GM18861 (cell line): ENCODE data around the gene PRF1.
"Not testable (repeated sequence)": the region's sequence is repeated elsewhere in the genome, so short reads cannot be mapped to it uniquely, and the experiment has no call there.

Source experiments
- ATAC-seq: cut with Tn5 transposase; IDR thresholded peaks from one replicate; pipeline ENCODE4 v1.9.1; 2021; ENCODE audit not compliant: unreplicated experiment

Gene PRF1

GRCh38 chr10:70595566-70596016, 7.0 kb downstream of the PRF1 start:
- no peak for ATAC-seq

GRCh38 chr10:70594161-70594560, 8.4 kb downstream of the PRF1 start:
- no peak for ATAC-seq

DNA sequence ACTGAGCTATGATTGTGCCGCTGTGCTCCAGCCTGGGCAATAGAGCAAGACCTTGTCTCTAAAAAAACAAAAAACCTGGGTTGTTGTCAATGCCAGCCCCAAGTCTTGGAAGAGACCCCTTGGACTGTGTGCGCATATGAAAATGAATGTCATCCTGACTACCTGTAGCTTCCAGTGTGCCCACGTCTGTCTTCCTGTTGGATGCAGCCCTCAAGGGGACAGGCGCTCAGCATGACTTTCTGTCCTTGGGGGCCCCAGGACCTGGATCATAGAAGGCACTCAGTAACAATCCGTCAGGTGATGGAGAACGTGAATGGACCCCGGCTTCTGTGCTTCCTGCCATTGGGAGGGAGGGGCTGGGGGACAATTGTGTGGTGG, 9.0 kb downstream of the PRF1 start:
- no peak for ATAC-seq

GRCh38 chr10:70592746-70593512, 9.6 kb downstream of the PRF1 start:
- no peak for ATAC-seq

DNA sequence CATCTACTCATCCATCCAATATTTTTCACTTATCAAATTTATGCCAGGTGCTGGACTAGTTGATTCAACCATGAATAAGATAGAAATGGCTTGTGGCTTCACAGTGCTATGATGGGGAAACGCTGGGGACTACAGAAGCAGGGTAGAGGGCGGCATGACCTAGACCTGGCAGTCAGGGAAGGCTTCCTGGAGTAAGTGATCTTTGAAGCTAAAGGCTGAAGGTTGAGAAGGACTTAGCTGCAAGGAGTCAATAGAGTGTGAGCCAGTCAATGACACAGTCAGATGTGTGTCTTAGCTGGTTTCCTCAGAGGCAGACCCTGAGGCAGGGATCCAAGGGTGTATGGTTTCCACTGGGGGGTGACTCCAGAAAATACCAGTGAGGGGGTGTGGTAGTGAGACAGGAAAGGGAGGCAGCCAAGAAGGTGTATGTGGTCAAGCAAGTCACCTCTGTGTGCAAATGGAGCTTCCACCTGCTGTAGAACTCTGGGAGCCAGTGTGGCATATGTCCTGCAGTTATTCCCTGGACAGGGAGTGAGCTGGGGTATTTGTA, 10.3 kb downstream of the PRF1 start:
- ATAC-seq: no peak

DNA sequence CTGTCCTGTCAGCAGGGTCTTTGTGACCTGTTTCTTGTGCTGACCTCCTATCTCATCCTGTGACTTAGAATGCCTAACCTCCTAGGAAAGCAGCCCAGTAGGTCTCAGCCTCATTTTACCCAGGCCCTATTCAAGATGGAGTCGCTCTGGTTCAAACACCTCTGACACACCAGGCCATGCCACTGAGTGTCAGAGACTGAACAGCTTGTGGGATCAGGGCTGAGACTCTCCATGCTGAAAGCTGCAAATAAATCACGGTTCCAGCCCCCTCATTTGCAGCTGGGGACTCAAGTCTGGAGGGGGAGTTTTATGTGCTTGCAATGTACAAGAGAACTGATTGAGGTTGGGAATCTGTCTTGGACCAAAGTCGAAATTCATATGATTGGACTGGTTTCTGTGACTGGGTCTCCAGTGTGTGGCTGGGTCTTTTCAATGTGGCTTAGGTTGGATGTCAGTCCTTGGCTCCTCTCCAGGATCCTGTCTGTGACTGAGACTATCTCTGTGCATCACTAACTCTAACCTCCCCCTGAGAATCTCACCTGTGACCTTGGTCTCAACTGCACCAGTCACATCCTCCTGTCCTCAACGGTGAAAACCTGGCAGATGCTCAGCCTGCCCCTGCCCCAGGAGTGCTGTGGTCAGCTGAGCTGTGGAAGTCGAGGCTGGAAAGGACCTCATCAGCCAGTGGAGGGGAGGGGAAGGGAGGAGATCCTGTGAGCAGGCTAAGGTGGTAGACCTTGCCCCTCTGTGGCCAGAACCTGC, 11.7 kb downstream of the PRF1 start:
- no peak for ATAC-seq

- no peak for ATAC-seq
Measured at GRCh38 chr10:70589762-70590654, 12.5 kb downstream of the PRF1 start.

DNA sequence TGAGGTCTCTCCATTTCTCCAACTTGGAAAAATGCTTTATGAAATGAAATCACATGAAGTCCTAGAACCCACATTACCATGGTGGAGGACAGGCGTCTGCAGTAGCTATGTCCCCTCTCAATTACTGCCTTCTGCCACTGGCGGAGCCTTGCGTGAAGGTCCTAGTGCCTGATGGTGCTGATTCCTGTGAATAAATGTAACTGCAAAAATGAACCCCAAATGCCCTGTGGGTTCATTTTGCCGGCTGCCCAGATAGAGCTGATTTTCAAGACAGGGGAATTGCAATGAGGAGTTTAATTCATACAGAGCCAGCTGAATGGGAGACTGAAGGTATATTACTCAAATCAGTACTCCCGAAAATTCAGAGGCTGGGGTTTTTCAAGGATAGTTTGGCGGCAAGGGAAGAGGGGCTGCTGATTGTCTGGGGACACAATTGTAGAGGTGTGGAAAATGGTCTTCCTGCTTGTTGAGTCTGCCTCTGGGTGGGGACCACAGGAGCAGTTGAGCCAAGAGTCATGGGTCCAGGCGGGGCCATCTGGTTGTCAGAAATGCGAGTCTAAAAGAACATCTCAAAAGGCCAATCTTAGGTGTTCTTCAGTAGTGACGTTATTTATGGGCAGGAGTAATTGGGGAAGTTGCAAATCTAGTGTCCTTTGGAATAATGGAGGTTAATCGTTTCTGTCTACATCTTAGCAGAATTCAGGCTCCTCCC, 13.5 kb downstream of the PRF1 start:
- ATAC-seq: no peak

GRCh38 chr10:70588255-70588654, 14.3 kb downstream of the PRF1 start:
- no peak for ATAC-seq

GRCh38 chr10:70587045-70587658, 15.4 kb downstream of the PRF1 start:
- ATAC-seq: peak; percentile 74

DNA sequence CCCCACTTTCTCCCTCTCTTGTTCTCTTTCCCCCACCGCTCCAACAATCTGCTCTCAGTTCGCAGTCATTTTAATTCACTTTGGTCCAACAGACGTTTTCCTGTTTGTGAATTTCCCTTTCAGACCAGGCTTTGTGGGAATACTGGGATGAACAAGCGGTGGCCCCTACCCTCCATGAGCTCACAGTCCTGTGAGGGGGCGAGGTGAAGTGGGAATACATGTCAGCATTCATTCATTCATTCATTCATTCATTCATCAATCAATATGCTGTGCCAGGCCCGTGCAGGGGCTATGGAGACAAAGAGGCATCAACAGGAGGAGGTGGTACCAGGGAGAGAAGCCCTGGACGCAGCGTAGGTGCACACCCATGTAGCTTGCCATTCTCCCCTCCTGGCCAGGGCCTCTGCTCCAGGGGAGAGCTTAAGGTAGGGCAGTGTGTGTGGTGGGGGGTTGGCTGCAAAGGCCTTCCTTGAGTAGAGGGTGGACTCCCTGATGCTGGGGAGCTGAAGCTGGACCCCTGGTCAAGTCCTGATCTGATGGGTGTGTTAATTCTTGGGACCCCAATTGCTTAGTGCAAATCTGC, 16.1 kb downstream of the PRF1 start:
- ATAC-seq: no peak

DNA sequence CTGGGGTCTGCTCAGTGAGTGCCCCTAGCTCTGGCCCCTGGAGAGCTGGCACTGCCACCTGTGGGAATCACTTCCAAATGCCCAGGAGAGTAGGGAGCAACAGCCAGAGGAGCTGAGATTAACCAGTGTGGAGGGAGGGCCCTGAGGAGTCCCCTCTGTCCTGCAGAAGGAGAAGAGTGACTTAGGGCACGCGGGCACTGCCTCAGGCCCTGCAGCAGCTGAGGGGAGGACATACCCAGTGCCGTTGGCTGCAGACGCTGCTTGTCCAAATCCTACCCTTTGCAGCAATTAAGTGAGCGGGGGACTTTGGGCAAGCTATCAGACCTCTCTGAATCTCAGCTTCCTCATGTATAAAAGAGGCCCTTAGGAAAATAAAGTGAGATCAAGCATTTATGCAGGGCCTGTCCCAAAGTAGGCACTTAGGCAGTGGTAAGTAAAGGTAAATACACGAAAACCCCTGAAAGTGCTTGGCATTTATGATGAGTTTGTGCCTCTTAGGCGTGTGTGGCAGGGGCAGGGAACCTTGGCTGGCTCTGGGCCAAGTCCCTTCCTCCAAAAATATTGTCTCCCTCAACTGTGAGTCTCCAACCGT, 16.9 kb downstream of the PRF1 start:
- no peak for ATAC-seq

GRCh38 chr10:70584909-70585544, 17.5 kb downstream of the PRF1 start:
- ATAC-seq: no peak

DNA sequence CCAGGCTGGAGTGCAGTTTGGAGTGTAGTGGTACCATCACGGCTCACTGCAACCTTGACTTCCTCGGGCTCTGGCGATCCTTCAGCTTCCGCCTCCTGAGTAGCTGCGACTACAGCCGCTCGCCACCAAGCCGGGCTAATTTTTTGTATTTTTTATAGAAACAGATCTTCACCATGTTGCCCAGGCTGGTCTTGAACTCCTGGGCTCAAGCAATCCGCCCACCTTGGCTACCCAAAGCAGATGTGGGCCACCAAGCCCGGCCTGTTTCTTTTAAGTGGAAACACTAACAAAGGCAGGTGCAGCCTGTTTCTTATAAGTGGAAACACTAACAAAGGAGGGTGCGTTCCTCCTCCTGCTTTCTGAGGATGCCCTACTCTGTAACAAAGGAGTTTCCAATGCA, 18.2 kb downstream of the PRF1 start:
- ATAC-seq: no peak

DNA sequence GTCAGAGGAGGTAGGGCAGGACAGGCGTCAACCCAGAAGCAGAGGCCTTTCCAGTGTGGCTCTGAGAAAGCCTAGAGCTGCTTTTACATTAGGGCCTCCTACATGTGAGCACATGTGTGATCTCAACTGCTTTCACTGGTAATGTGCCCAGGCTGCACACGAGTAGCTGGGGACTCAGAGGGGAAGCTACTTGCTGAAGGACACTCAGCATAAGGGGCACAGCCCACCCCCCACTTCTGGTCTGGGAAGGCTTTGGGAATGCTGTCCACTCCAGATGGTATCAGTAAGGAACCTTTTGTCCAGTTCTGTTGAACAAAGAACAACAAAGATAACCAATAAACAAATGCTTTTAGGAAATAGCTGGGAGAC, 18.9 kb downstream of the PRF1 start:
- no peak for ATAC-seq

GRCh38 chr10:70582793-70583668, 19.5 kb downstream of the PRF1 start:
- ATAC-seq: no peak

DNA sequence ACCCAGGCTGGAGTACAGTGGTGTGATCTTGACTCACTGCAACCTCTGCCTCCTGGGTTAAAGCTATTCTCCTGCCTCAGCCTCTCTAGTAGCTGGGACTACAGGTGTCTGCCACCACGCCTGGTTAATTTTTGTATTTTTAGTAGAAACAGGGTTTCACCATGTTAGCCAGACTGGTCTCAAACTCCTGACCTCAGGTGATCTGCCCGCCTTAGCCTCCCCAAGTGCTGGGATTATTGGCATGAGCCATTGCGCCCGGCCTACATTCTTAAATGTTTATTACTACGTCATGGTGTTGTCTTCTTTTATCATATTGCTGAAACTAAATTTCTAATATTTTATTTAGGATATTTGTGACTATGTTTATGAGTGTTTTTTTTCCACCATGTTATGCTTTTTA, 21.4 kb downstream of the PRF1 start:
- not testable (repeated sequence) for ATAC-seq
